Measurements from ENCODE around the gene VIL1.
A peak's percentile ranks its signal among the peaks of the same experiment; 100 is the strongest.

VIL1 gene

GRCh38 chr2:218438596-218438995 lies 19.7 kb downstream of the VIL1 start:
- DNase-seq (ENCODE audit: low read depth), result no peak

GRCh38 chr2:218444692-218445357 lies 25.9 kb downstream of the VIL1 start:
- DNase-seq (ENCODE audit: low read depth), result no peak

DNA sequence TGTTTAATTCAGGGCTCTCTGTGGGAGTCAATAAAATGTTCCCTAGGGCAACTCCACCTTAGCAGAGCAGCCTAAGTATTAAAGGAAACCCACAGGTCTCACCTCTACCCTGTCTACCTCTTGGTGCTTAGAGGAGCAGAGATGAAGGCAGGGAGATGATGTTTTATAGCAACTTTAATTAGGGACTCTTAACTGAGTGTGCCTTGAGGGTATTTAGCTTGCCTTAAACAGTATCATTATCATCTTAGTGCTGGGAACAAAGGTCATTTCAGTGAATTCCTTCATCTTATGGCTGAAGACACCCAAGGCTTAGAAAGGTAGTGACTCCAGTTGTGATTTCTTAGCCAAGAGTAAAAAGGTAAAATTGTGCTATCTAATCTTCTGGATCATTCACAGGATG lies 26.7 kb downstream of the VIL1 start:
- no peak for DNase-seq (ENCODE audit: low read depth)

DNA sequence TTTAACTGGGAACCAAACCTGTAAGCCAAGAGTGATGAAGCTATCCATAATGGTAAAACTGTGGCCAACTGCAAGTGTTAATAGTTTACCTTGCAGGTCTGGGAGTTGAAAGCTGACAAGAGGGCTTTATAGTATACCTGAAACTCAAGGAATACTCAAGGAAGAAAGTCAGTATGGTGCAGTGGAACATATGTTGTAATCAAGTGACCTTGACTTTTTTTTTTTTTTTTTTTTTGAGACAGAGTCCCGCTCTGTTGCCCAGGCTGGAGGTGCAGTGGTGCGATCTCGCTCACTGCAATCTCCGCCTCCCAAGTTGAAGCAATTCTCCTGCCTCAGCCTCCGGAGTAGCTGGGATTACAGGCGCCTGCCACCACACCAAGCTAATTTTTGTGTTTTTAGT lies 27.6 kb downstream of the VIL1 start:
- DNase-seq (ENCODE audit: low read depth), result no peak

DNA sequence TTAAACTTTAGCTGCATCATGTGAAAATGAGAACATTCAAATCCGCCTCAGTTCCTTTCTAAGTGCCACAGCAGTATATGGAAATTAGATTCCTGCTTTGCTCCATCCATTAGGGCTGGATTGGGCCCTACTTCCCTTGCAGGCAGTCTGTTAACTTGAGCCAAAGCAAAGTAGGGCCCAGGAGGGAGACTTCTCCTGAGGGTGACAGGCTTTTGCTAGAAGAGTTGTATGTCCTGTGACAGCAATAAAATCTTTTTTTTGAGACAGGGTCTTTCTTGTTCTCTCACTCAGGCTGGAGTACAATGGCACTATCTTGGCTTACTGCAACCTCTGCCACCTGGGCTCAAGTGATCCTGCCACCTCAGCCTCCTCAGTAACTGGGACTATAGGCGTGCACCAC lies 28.1 kb downstream of the VIL1 start:
- DNase-seq (ENCODE audit: low read depth), result no peak

GRCh38 chr2:218448934-218449333 lies 30.0 kb downstream of the VIL1 start:
- no peak for DNase-seq (ENCODE audit: low read depth)

GRCh38 chr2:218452079-218452478 lies 33.2 kb downstream of the VIL1 start:
- DNase-seq (ENCODE audit: low read depth), result no peak

DNA sequence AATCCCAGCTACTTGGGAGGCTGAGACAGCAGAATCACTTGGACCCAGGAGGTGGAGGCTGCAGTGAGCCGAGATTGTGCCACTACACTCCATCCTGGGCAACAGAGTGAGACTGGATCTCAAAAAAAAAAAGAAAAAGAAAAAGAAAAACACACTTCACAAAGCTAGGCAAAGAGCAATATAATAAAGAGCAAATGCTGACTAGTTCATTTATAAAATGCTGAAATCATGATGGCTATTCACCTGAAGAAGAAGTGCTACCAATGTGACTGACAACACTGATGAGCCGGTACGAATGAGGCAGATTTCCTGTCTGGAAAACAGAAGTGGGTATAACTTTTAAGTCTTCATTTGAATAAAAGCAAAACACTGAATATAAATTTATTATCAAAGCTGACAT lies 37.9 kb downstream of the VIL1 start:
- no peak for DNase-seq (ENCODE audit: low read depth)

- no peak for DNase-seq (ENCODE audit: low read depth)
Measured at GRCh38 chr2:218458598-218458997, 39.7 kb downstream of the VIL1 start.

GRCh38 chr2:218465987-218466633 lies 47.2 kb downstream of the VIL1 start:
- DNase-seq (ENCODE audit: low read depth), result no peak

- DNase-seq (ENCODE audit: low read depth), result no peak
Measured at GRCh38 chr2:218470448-218470847, 51.5 kb downstream of the VIL1 start.

DNA sequence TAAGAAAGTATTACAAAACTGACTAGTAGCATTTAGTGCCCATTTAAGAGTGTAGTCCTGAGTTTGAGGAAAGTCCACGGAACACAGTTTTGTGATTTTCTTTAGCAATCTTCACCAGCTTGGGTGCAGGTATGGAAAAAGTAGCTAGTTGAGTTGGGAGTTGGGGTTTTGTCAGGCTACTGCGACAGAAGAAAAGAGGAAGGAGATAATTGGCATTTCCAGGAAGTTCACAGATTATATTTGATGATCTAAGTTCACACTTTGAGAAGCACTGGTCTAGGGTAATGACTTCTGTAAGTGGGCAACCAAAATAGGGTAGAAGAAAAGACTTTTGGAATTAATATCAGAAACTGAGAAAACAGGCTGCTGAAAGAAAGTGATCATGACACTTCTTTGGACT lies 52.1 kb downstream of the VIL1 start:
- no peak for DNase-seq (ENCODE audit: low read depth)

- DNase-seq (ENCODE audit: low read depth), result no peak
Measured at GRCh38 chr2:218471982-218472381, 53.1 kb downstream of the VIL1 start.

GRCh38 chr2:218472988-218473387 lies 54.1 kb downstream of the VIL1 start:
- DNase-seq (ENCODE audit: low read depth), result no peak

GRCh38 chr2:218474527-218474926 lies 55.6 kb downstream of the VIL1 start:
- no peak for DNase-seq (ENCODE audit: low read depth)

DNA sequence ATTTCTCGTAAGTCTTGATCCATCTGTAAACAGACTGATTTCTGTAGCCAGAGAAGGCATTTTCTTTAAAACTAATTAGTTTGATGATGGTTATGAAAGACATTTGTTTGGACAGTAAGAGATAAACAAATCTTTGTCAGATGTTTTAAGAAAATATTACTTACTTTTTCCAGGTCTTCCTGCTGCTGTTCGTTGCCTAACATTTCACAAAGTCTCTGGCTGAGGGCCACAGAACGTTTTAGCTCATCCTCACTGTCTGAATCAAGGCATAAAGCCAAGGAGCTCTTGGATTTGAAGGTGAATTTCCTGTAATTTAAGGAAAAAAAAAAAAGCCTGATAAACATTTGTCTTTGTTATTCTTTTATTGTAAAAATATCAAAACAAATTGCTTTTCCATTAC lies 57.8 kb downstream of the VIL1 start:
- DNase-seq (ENCODE audit: low read depth), result no peak

DNA sequence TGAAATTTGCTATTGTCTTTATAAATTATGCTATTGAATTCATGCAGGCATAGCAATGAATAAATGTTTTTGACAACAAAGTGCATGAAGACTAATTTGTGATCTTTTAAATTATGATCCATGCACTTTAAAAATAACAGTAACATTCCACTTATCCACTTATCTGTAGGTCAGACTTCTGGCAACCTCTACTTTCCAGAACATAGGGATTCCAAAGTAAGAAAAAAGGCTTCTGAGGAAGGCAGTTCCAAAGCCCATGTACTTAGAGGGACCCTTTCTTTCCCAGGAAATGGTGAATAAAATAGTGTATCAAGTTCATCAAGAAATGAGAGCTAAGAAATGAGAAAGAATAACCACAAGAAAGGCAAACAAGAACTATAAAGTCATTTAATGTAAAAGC lies 58.3 kb downstream of the VIL1 start:
- no peak for DNase-seq (ENCODE audit: low read depth)

GRCh38 chr2:218478544-218478943 lies 59.6 kb downstream of the VIL1 start:
- DNase-seq (ENCODE audit: low read depth), result no peak

- no peak for DNase-seq (ENCODE audit: low read depth)
Measured at GRCh38 chr2:218479595-218479994, 60.7 kb downstream of the VIL1 start.

DNA sequence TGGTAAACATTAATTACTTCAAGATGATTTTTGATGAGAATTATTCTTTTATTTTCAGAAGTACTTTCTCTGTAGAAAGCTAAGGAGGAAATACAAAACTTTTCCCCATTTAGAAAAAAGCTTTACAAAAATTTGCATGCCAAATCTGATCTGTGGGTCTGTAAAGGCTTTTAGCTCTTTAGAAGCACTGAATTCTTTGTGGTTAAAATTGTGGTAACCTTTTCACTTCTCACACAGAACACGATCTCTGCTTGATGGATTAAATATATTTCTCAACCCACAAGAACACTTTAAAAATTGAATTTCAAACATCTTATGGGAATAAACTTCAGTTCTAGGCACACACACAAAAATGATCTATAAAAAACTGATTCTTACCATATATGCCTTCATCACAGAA lies 63.7 kb downstream of the VIL1 start:
- no peak for DNase-seq (ENCODE audit: low read depth)

DNA sequence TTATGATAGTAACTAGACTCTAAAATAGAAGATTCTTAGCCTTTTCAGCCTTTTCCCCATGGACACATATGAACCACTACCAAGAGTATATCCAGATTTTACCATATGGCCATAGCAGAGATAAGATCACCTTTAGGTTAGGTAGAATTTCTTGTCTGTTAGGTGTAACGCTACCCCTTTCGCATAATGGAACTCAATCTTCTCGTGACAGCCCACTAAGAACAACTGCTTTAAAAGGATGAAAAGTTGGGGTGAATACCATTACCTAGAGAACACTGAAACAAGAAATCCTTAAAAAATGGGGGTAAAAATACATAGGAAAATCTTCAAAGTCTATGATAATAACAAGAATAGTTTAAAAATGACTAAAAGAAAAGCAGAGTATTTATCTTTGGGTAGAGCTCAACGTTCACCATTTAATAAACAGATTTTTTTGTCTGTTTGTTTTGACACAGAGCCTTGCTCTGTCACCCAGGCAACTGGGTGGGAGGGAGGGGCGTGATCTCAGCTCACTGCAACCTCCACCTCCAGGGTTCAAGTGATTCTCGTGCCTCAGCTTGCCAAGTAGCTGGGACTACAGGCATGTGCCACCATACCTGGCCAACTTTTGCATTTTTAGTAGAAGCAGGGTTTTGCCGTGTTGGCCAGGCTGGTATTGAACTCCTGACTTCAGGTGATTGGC lies 67.2 kb downstream of the VIL1 start:
- DNase-seq (ENCODE audit: low read depth), result no peak

- DNase-seq (ENCODE audit: low read depth), result no peak
Measured at GRCh38 chr2:218500501-218501060, 81.7 kb downstream of the VIL1 start.

- DNase-seq (ENCODE audit: low read depth), result peak; percentile 40
Measured at GRCh38 chr2:218501665-218502064, 82.7 kb downstream of the VIL1 start.

All from GM04503 (cell line).